Activated gamma-delta T cell treated with Interleukin-2 at 50 U/mL for 16 hours (primary cell): ENCODE measurements around the gene DHRS2.
"Not testable (repeated sequence)": the region's sequence is repeated elsewhere in the genome, so short reads cannot be mapped to it uniquely, and the experiment has no call there.

Experiments
- DNase-seq: peaks from one replicate; pipeline ENCODE4 v3.0.0-alpha.2; 2020

DHRS2 gene

DNA sequence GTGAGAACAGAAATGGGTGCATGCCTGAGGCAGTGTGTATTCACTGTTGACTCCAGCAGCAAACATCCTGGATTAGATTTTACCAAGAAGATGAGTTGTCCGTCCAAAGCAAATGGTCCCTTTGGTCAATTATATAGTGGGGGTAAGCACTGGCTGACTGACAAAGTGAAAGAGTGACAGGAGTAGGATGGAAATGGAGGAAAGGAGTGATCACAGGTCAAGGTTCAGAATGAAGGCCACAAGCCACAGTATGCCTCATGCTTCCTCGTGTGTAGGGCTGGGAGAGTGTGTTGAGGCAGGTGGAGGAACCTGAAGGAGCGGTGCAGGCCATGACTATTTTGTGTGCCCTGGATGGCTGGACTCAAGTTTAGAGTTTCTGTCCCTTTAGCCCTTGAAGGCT lies 14.3 kb downstream of the DHRS2 start:
- DNase-seq, result no peak

DNA sequence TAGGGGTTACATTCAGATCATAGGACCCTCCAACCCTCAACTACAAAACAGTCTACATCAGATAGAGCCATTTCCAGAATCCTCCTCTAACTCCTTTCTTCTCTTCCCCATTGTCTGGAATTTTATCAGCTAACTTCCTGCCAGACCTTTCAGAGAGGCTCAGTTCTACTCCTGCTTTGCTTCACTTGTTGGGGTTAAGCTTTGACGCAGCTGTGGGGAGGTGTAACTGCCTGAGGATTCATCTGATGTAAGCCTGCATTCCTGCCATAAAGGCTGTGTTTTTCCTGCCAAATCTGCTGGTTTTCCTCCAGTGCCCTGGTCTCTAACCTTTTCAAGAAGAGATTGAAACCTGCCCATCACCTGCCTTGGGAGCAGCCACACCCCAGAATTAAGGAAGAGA lies 16.9 kb downstream of the DHRS2 start:
- no peak for DNase-seq

DNA sequence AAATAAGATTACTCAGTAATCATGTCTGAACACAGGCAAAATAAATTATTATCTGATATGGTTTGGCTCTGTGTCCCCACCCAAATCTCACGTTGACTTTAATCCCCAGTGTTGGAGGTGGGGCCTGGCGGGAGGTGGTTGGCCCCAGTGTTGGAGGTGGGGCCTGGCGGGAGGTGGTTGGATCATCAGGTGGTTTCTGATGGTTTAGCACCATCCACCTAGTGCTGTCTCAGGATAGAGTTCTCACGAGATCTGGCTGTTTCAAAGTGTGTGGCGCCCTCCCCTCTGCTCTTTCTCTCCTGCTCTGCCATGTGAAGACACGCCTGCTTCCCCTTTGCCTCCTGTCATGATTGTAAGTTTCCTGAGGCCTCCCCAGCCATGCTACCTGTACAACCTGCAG lies 18.1 kb downstream of the DHRS2 start:
- DNase-seq, result no peak

DNA sequence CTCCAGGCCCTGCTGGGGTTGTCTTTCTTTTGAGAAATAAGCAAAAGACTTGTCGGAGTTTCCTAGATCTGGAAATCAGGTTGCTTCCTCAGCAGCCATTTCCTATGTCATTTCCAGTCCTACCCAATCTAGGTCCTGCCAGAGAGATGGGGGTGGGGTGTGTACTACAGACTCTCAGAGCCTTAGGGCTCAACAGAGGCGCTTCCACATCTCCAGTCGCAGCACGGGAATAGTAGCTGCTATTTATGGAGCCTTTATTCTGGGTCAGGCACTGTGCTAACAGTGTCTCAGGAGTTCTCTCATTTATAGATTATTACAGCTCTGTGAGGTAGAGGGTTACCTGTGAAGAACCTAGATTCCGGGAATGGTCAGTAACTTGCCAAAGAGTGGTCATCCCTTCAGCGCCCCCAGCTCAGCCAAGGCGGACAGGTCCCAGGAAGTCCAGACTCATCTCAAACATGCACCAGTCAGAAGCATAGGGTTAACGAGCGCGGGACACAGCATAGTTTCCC lies 21.9 kb downstream of the DHRS2 start:
- DNase-seq, result no peak

DNA sequence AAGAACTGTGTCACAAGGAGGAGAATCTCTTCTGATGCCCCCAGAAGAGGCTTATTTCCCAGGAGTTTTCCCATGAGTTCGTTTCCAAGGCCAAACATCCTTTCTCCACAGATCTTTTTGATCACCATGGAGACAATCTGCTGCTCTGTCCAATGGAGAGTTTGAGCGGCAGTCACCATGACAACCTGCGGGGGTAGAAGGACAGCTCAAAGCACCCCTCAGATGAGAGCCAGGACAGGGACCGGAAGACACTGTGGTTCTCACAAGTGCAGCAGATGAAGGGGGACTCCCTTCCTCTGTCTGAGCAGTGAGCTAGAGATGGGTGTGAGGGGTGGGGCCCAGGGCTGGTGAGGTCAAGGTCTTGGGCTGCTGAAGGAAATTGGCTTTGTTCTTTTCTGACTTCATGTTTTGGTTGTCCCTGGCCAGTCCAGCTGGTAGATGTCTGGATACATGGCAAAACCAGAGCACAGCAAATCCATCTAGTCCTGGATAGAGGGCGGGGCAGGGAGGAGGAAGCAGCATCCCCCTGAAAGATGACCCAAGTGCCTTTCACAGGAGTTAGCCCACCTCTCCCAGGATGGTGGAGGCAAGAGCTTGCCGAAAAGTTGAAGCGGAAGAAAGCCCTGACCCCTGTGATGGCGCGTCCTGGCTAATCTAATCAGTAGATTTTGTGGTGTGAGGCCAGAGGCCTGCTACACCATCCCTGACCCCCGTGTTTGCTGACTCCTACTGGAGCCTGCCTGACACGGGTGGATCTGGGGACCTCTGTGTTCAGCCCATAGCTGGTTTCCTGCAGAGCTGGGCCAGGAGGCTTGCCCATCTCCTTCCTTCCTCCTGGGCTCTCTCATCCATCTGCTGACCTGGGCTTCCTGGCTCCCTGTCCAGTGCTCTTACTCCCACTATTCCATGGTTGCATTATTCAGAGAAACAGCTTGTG lies 24.4 kb downstream of the DHRS2 start:
- DNase-seq, result peak; percentile 11

DNA sequence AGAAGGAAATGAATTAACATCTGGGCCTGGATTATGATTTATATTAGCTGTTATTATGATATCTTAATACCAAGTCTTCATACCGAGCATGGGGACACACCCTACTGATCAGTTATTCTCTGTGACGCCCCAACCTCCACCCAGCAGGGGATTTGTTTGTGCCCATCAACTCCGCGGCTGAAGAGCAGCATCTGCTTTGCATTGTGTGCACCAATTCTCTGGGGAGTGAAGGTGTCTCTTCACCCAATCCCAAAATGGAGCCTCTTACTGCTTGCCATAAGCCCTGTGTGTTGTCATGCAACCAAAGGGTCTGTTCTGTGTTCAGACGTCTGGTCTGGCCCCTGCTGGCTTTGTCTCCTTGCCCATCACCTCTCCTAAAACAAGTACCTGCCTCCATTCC lies 25.4 kb downstream of the DHRS2 start:
- DNase-seq, result no peak

DNA sequence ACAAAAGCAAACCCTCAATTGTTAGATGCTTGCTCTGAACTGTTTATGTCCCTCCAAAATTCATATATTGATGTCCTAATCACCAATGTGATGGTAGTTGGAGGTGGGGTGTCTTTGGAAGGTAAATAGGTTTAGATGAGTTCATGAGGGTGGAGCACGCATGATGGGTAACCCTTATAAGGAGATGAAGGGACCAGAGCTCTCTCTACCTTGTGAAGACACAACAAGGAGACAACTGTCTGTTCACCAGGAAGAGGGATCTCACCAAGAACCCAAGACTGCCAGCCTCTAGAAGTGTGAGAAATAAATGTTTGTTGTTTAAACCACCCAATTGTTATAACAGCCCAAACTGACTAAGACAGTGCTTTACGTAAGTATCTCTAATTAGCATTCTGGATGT lies 27.0 kb downstream of the DHRS2 start:
- DNase-seq, result no peak

DNA sequence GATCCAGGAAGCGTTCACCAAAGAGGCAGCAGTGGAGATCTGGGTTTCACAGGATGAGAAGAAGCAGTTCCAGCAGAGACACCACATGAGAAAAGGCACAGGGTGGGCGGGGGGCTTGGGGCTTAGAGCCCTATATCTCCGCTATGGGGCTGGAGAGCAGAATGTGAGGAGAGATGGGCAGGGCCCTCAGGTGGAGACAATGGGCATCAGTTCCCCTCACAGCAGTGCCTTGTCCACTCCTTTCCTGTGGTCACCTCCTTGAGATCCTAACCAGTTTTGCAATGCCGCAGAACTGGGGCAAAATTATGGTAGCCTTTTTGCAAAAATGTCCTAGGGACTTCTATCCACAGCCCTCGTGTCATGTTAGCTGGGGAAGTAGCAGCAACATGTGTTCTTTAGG lies 27.5 kb downstream of the DHRS2 start:
- no peak for DNase-seq

DNA sequence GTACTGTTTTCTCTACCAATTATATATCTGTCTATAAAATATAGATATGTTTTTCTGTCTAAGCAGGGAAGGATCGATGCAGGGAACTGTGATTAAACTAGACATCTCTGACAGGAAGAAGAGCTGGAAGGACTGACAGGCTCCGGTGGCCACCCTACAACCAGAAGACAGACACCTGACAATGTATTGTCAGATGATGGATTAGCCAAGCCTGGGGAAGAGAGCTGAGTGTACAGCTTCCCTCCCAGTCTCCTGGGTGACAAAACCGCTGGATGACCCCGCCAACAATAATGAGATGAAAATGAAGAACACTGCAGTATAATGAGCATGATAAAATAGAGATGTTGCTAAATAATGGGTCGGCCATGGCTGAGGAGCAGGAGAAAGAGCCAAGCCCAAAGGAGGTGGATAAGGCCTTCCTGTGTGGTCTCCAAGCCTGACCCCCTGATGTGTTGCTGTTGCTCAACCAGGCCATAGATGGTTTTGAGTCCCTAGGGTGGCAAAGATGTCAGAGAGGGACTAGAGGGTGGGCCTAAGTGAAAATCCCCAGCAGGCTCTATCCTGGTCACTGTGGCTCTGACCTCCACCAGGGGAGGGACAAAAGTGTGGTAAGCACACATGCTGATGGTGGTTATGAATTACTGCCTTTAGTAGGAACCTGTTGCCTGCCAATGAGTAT lies 28.2 kb downstream of the DHRS2 start:
- no peak for DNase-seq

DNA sequence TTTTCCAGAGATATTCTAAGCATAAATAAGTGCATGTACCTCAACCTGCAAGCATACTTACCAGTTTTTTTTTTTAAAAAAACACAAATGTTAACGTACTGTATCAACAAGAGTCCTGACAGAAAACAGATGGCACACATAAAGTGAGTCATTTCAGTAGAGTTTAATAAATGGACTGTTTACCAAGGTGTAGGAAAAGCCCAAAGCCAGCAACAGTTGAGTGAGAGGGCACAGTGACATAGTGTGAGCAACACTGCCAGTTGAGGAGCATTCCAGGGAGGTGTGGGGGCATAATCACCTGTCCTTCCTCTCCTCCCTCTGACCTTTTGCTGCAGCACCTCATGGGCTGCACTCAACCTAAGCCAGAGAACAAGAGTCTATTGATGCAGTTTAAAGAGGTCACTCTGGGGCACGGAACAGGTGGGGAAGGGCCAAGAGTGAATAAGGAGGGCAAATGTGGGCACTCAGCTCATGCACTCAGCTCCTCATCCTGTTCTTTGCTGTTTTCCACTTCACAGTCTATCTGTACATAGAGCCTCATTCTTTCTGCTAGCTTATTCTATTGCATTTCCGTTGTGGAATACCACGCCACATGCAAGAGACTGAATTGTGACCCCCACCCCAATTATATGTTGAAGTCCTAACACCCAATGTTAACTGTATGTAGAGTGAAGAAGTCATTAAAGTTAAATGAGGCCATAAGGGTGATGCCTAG lies 29.3 kb downstream of the DHRS2 start:
- DNase-seq, result no peak

DNA sequence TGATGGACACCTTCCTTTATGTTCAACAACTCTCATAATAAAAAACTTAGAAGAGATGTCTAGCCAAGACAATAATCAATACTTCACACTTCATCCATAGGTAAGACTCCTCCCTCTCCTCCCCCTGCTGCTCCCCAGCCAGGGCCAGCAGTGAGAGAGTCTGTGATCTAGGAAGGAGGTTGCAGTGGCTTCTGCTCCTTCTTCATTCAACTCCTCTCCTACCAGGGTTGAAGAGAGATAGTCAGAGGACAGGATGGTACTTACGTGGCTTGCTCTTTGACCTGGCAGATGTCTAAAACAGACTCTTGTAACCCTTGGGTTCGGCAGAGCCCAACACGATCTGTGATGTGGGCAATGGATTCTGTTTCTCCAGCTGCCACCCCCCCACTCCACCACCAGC lies 31.0 kb downstream of the DHRS2 start:
- no peak for DNase-seq

DNA sequence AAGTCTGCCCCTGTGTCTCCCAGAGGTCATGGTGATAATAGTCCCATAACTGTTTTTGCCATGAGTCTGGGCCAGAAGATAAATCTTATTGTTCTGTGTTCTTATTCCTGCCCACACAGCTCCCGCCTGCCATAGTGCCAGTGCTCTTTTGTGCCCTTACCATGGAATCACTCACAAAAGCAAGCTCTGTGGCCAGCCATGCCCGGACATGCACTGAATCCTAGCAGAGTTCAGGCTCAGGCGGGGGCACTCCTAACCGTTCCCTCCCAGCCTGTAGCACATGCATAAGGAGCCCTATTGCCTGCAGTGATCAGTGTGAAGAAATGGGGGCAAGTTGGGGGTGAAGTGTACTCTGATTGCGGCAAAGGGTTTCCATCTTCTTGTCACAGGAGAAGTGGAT lies 33.3 kb downstream of the DHRS2 start:
- no peak for DNase-seq

DNA sequence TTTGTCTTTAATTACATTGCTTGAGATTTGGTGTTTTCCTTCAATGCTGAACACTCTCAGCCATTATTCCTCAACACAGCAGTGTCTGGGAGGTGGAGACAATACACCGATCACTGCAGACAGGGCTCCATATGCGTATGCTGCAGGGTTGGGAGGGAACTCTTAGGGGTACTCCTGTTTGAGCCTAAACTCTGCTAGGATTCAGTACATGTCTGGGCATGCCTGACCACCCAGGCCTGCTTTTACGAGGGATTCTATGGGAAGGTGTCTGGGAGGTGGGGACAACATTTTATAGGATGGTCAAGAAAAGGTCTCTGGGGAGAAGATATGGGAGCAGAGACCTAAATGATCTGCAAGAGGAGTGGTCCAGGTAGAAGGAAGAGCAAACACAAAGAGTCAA lies 34.3 kb downstream of the DHRS2 start:
- DNase-seq, result no peak

DNA sequence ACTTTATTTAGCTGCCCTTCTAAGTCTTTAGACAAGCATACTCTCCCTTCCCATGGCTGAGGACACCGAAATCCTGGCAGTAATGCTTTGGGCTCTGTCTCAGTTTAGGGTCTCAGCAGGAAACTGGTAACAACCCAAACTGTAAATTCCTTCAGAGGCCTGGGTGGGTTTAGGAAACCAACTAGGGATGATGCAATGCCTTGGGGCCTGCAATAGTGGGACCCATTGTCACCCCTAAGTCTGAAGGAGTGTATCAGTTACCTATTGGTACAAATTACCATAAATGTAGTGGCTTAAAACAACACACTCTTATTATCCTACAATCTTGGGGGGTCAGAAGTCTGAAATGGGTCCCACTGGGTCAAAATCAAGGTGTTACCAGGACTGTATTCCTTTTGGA lies 36.0 kb downstream of the DHRS2 start:
- DNase-seq, result no peak

DNA sequence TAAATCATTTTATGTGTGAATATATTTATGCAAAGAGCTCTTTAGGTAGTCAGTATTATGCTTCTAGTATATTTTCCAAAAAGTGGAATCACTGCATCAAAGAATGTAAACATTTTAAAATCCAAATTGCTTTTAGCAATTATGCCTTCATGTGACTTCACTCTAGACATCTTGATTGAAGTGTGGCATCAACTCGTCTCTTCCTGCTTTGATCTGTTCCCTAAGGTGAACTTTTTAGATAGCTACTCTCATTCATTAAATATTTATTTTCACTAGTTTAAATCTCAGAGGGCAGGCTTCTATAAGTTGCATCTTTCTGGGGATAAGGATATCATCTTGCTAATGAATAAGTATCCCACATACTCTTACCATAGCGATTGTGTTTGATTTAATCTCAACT lies 39.2 kb downstream of the DHRS2 start:
- DNase-seq, result no peak

DNA sequence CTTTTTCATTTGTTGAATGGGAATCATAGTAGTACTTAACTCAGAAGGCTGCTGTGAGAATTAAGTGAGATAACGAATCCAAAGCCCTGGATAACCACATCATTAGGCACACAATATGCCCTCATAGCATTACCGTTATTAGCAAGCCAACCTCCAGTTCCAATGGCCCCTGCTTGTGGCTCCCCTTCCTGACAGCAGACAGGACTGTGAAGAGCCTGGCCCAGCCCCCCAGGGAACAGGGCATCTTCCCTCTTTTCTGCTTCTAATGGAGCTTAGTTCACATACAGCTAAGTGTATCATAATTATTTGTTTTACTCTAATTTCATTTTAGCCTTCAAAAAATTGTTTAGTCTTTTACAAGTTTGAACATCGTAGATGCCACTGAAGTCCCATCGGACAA lies 39.7 kb downstream of the DHRS2 start:
- DNase-seq, result no peak

DNA sequence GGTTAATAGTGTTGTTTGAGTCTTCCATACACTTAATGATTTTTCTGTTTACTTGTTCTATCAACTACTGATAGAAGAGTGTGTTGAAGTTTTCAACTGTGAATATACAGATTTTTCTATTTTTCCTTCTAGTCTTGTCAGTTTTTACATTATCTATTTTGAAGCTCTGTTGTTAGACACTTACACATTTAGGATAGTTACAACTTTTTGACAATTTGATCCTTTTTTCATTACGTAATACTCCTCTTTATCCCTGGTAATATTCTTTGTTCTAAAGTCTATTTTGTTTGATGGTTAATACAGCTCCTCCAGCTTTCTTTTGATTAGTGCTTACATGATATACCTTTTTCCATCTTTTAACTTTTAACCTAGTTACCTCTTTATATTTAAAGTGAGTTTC lies 45.2 kb downstream of the DHRS2 start:
- no peak for DNase-seq

DNA sequence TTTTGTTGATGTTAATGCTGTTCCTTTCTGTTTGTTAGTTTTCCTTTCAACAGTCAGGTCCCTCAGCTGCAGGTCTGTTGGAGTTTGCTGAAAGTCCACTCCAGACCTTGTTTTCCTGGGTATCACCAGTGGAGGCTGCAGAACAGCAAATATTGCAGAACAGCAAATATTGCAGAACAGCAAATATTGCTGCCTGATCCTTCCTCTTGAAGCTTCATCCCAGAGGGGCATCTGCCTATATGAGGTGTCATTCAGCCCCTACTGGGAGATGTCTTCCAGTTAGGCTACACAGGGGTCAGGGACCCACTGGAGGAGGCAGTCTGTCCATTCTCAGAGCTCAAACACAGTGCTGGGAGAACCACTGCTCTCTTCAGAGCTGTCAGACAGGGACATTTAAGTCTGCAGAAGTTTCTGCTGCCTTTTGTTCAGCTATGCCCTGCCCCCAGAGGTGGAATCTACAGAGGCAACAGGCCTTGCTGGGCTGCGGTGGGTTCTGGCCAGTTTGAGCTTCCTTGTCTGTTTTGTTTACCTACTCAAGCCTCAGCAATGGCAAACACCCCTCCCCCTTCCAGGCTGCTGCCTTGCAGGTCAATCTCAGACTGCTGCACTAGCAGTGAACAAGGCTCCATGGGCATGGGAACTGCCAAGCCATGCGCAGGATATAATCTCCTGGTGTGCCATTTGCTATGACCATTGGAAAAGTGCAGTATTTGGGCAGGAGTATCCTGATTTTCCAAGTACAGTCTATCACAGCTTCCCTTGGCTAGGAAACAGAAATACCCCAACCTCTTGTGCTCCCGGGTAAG lies 53.7 kb downstream of the DHRS2 start:
- not testable (repeated sequence) for DNase-seq

DNA sequence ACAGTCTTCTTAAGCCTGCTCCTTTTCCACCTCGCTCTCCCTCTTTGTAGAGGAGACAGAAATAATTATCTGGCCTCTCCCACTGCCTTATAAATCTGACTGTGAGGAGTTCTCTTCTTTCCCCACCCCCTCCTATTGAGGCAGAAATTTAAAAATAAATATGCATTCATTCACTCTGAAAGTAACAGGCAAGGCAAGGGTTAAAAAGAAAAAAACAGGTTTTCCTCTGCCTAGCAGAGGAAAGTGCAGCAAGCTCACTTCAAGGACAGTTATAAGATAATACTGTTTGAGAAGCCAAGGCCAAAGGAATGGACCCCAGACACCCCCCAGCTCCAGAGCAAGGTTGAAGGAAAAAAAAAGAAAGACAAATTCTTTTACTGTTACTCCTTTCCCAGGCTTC lies 56.3 kb downstream of the DHRS2 start:
- DNase-seq, result no peak

DNA sequence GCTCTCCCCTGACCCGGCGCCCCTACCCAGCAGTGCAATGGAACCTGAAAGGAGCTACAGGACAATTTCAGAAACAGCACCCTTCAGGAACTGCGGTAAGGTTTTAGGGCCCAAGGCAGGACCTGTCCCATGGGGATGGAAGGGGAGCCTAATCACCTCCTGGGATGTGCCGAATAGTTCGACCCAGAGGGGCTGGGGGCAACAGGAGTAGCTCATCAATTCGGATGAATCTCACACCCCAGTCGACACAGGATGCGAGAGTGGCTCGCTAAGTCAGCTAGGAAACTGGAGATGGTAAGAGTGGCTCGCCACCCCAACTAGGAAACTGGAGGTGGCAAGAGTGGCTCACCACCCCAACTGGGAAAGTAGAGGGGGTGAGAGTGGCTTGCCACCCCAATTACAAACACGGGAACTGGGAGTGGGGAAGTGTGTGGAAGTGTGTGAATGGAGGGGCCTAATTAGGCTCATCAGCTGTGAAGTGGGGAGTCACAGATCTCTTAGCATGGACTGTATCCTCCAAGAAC lies 57.1 kb downstream of the DHRS2 start:
- DNase-seq, result no peak

DNA sequence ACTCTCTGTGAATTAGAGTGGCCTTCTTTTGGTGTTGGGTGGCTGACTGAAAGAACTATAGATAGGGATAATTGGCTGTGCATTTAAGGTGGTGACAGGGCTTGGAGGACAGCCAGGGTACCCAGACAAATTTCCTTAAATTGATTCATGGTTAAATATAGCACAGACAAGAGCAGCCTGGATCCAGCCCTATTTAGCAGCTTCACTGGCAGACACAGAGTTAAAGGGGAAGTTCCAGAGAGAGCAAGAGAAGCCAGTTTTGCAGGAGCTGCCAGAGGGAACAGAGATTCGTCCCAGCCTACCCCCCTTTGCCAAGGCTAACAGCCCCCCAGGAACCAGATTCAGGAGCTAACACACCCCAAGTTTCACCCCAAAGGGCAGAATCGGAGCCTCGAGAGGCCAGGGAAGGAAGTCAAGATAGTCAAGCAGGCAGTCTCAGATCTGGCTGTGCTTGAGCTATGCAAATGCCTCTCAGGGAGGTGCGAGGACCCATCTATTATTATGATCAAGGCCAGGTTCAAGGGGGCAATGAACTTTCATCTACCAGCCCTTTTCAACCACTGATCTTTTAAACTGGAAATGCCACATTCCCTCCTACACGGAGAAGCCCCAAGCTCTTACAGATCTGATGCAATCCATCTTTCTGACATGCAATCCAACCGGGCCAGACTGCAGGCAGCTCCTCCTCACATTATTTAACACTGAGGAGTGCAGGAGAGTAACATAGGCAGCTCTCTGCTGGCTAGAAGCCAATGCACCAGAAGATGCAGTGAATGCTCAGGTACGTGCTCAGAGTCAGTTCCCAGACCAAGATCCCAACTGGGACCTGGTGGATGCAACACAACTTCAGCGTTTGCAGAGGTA lies 58.2 kb downstream of the DHRS2 start:
- no peak for DNase-seq
